WTC11 (cell line): Measurements from ENCODE around the gene ATP6V1D.

Experiments
- ATF6 ChIP-seq: sonication (generic); formaldehyde crosslinking; IDR thresholded peaks from 2 replicates; pipeline ENCODE4 v1.8.1; 2023; ENCODE audit warnings: mild to moderate bottlenecking, missing genetic modification reagents
- MAX ChIP-seq: sonication (generic); formaldehyde crosslinking; IDR thresholded peaks from 2 replicates; pipeline ENCODE4 v1.8.0; 2022; ENCODE audit warnings: mild to moderate bottlenecking, missing genetic modification reagents
- MLX ChIP-seq: sonication (generic); formaldehyde crosslinking; IDR thresholded peaks from 2 replicates; pipeline ENCODE4 v1.8.1; 2023; ENCODE audit warnings: mild to moderate bottlenecking, missing genetic modification reagents, moderate library complexity
- NFE2L1 ChIP-seq: sonication (generic); formaldehyde crosslinking; IDR thresholded peaks from 2 replicates; pipeline ENCODE4 v1.8.1; 2023; ENCODE audit warnings: missing genetic modification reagents
- NFYB ChIP-seq: sonication (generic); formaldehyde crosslinking; conservative IDR thresholded peaks from 2 replicates; pipeline ENCODE4 v1.8.0; 2022; ENCODE audit warnings: low read depth, missing genetic modification reagents
- PRDM15 ChIP-seq: sonication (generic); formaldehyde crosslinking; IDR thresholded peaks from 2 replicates; pipeline ENCODE4 v1.8.0; 2022; ENCODE audit warnings: missing genetic modification reagents
- TCF7 ChIP-seq: sonication (generic); formaldehyde crosslinking; IDR thresholded peaks from 2 replicates; pipeline ENCODE4 v1.8.0; 2022; ENCODE audit warnings: mild to moderate bottlenecking, low read depth, missing genetic modification reagents, moderate library complexity
- ZNF121 ChIP-seq: sonication (generic); formaldehyde crosslinking; IDR thresholded peaks from 2 replicates; pipeline ENCODE4 v1.8.0; 2023; ENCODE audit warnings: missing genetic modification reagents
- ZNF281 ChIP-seq: sonication (generic); formaldehyde crosslinking; IDR thresholded peaks from 2 replicates; pipeline ENCODE4 v1.8.0; 2023; ENCODE audit warnings: mild to moderate bottlenecking, missing genetic modification reagents
- TF ChIP-seq, protein P1 (sequence below): fragments of 200-600 bp; IDR thresholded peaks from 2 replicates; pipeline ENCODE4 v1.8.0; 2022; ENCODE audit warnings: antibody characterized with exemption
- TF ChIP-seq, protein P2 (sequence below): sonication (generic); formaldehyde crosslinking; conservative IDR thresholded peaks from 2 replicates; pipeline ENCODE4 v1.8.1; 2022; ENCODE audit warnings: mild to moderate bottlenecking, missing genetic modification reagents
- TF ChIP-seq, protein P3 (sequence below): sonication (generic); formaldehyde crosslinking; IDR thresholded peaks from 2 replicates; pipeline ENCODE4 v1.8.0; 2022; ENCODE audit warnings: mild to moderate bottlenecking, missing genetic modification reagents

DNA sequence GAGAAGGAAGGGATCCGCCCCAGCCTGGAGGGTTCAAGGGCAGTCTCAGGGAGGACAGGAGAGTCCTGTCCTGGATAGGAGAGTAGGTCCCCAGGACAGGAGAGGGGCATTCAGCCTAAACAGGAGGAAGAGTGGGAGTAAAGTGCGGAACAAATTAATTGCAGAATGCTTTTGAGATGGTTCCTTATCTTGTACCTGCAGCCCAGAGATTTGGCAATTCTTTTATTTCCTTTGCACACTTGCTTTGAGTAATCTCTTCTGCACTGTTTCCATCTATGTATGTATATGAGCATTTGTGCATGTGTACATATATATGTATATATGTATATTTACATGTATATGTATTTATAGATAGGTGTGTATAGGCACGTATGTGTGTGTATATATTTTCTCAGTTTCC, 29.7 kb upstream of the ATP6V1D start:
- TF ChIP-seq, protein P1, sequence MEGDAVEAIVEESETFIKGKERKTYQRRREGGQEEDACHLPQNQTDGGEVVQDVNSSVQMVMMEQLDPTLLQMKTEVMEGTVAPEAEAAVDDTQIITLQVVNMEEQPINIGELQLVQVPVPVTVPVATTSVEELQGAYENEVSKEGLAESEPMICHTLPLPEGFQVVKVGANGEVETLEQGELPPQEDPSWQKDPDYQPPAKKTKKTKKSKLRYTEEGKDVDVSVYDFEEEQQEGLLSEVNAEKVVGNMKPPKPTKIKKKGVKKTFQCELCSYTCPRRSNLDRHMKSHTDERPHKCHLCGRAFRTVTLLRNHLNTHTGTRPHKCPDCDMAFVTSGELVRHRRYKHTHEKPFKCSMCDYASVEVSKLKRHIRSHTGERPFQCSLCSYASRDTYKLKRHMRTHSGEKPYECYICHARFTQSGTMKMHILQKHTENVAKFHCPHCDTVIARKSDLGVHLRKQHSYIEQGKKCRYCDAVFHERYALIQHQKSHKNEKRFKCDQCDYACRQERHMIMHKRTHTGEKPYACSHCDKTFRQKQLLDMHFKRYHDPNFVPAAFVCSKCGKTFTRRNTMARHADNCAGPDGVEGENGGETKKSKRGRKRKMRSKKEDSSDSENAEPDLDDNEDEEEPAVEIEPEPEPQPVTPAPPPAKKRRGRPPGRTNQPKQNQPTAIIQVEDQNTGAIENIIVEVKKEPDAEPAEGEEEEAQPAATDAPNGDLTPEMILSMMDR: no peak
- TF ChIP-seq NFE2L1 (no peak), ATF6 (CRISPR knock-in tag) (no peak), PRDM15 (CRISPR knock-in tag) (no peak), ZNF121 (no peak), ZNF281 (CRISPR knock-in tag) (no peak), TCF7 (CRISPR knock-in tag) (no peak), NFYB (CRISPR knock-in tag) (no peak), MLX (CRISPR knock-in tag) (no peak), MAX (CRISPR knock-in tag) (no peak)
- TF ChIP-seq, protein P2, sequence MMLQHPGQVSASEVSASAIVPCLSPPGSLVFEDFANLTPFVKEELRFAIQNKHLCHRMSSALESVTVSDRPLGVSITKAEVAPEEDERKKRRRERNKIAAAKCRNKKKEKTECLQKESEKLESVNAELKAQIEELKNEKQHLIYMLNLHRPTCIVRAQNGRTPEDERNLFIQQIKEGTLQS (CRISPR knock-in tag): no peak
- TF ChIP-seq, protein P3, sequence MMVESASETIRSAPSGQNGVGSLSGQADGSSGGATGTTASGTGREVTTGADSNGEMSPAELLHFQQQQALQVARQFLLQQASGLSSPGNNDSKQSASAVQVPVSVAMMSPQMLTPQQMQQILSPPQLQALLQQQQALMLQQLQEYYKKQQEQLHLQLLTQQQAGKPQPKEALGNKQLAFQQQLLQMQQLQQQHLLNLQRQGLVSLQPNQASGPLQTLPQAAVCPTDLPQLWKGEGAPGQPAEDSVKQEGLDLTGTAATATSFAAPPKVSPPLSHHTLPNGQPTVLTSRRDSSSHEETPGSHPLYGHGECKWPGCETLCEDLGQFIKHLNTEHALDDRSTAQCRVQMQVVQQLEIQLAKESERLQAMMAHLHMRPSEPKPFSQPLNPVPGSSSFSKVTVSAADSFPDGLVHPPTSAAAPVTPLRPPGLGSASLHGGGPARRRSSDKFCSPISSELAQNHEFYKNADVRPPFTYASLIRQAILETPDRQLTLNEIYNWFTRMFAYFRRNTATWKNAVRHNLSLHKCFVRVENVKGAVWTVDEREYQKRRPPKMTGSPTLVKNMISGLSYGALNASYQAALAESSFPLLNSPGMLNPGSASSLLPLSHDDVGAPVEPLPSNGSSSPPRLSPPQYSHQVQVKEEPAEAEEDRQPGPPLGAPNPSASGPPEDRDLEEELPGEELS: no peak
